ENCODE data around the gene CASQ2. TPM values are rescaled to one million over a fixed set of nuclear protein-coding genes. Genes with fewer than 3 reads are reported as not detected.

The CASQ2 gene
- total and polyA plus RNA-seq, 12 donors = 0.14 to 4.1 (median 0.34) TPM; not detected in 2

DNA sequence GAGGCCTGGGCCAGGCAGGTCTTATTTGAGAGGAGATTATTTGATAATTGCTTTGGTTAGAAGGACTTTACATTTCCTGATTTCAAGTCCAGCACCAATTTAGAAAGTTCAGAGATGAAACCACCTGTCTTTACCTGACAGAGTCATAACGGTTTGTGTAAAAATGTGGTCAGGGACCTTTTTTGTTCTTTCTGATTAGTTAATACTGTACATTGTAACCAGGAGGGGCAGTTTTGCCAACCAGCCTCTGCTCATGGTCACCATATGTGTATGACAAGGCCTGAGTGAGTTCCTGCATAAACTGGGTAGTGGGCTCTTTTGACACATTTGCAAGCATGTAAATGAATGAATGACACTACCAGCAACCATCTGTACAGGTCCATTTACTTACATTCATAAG is 70.9 kb downstream of the CASQ2 start:
- intact Hi-C loops (cut with DNase I) = no loop called here
- Histone ChIP-seq H3K27me3 (no peaks in the 10 kb centered on the region), H3K36me3 (replicated peaks in 1 of 2) (no peaks in the 10 kb centered on the region), H3K4me3 (no peak overlapping the region), H3K4me1 (replicated peaks in 1 of 2) (no peaks in the 10 kb centered on the region), H3K9me3 (replicated peaks in 1 of 3) (no peaks in the 10 kb centered on the region), H3K27ac (no peak overlapping the region)
- WGBS, 4 donors = 74 to 92% (median 86%) methylated on average over 1 of the region's 1 CpG
- TF ChIP-seq, protein P1, sequence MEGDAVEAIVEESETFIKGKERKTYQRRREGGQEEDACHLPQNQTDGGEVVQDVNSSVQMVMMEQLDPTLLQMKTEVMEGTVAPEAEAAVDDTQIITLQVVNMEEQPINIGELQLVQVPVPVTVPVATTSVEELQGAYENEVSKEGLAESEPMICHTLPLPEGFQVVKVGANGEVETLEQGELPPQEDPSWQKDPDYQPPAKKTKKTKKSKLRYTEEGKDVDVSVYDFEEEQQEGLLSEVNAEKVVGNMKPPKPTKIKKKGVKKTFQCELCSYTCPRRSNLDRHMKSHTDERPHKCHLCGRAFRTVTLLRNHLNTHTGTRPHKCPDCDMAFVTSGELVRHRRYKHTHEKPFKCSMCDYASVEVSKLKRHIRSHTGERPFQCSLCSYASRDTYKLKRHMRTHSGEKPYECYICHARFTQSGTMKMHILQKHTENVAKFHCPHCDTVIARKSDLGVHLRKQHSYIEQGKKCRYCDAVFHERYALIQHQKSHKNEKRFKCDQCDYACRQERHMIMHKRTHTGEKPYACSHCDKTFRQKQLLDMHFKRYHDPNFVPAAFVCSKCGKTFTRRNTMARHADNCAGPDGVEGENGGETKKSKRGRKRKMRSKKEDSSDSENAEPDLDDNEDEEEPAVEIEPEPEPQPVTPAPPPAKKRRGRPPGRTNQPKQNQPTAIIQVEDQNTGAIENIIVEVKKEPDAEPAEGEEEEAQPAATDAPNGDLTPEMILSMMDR (IDR thresholded peaks at IDR 0.05) = no peak
- no peak for TF ChIP-seq POLR2A (IDR thresholded peaks at IDR 0.05)
- DNase-seq = no peak

DNA sequence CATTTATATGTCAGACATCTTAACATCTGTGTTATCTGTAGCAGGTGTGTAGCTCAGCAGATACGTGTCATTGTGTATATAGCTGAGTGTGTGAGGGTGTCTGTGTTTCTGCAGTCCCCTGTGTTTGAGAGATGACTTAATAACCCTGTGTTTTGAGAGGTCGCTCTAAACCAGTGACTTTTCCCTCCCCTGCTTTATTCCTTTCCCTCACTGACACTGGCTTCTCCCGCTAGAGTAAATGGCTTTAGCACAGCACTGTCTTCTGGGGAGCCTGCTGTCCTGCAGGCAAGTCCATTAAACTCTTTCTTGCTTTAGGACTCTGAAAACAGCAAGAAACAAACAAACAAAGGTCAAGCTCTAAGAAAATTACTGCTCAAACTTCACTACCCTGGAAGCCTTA is 73.7 kb downstream of the CASQ2 start:
- WGBS, 4 donors = 91 to 97% (median 93%) methylated on average over 3 of the region's 3 CpGs

DNA sequence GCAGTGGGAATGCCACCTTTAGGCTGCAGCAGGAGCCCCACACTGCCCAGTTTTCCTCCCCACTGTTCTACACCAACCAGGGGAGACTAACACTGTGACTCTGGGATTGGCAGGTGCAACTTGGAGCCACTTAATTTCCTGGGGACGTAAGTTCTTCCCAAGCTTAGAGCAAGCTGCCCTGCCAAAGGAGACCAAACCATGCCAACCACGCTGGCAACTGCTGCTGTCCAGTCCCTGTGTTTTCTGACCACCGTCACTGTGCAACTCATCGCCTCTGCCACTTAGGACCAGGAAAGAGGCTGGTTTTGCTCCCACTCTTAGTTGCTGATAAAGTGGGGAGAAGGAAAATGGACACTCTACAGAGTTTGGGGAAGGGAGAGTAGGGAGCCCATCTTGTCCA is 76.3 kb downstream of the CASQ2 start:
- no peaks in the 10 kb centered on the region for H3K27me3 ChIP-seq
- H3K36me3 ChIP-seq (replicated peaks in 1 of 2) = peaks cover 0 to 16% of the 10 kb centered on the region in 2 donors

More for the DNA sequence above, 73.7 kb downstream of the CASQ2 start:
- intact Hi-C loops (cut with DNase I) = no loop called here
- no peak for DNase-seq
- Histone ChIP-seq H3K4me1 (replicated peaks in 1 of 2) (no peaks in the 10 kb centered on the region), H3K9me3 (replicated peaks in 1 of 3) (no peaks in the 10 kb centered on the region), H3K27me3 (no peaks in the 10 kb centered on the region), H3K27ac (no peak overlapping the region), H3K4me3 (no peak overlapping the region), H3K36me3 (replicated peaks in 1 of 2) (peaks cover 0 to 12% of the 10 kb centered on the region in 2 donors)
- TF ChIP-seq POLR2A (IDR thresholded peaks at IDR 0.05) = no peak
- TF ChIP-seq, protein P1 (IDR thresholded peaks at IDR 0.05) = no peak

DNA sequence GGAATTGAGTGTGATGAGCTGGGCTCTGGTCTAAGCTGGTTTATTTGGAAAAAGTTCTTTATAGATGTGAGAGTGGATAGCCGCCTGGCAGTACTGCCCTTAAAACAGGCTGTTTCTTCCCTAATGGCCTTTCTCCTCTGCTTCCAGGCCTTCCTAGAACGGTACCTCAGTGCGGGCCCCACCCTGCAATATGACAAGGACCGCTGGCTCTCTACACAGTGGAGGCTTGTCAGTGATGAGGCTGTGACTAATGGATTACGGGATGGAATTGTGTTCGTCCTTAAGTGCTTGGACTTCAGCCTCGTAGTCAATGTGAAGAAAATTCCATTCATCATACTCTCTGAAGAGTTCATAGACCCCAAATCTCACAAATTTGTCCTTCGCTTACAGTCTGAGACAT is 77.5 kb downstream of the CASQ2 start:
- Histone ChIP-seq H3K4me1 (replicated peaks in 1 of 2) (no peaks in the 10 kb centered on the region), H3K4me3 (no peak overlapping the region), H3K36me3 (replicated peaks in 1 of 2) (peaks cover 0 to 16% of the 10 kb centered on the region in 2 donors), H3K27me3 (no peaks in the 10 kb centered on the region), H3K9me3 (replicated peaks in 1 of 3) (no peaks in the 10 kb centered on the region), H3K27ac (no peak overlapping the region)
- TF ChIP-seq POLR2A (IDR thresholded peaks at IDR 0.05) = no peak
- TF ChIP-seq, protein P1 (IDR thresholded peaks at IDR 0.05) = no peak
- intact Hi-C loops (cut with DNase I) = no loop called here
- no peak for DNase-seq
- 88 to 96% (median 94%) methylated on average over 8 of the region's 8 CpGs for WGBS, 4 donors

More for the DNA sequence above, 76.3 kb downstream of the CASQ2 start:
- H3K4me3 ChIP-seq = no peak overlapping the region
- no peaks in the 10 kb centered on the region for H3K9me3 ChIP-seq (replicated peaks in 1 of 3)
- intact Hi-C loops (cut with DNase I) = no loop called here
- H3K4me1 ChIP-seq (replicated peaks in 1 of 2) = no peaks in the 10 kb centered on the region
- 90 to 100% (median 95%) methylated on average over 4 of the region's 4 CpGs for WGBS, 4 donors
- H3K27ac ChIP-seq = no peak overlapping the region
- TF ChIP-seq, protein P1 (IDR thresholded peaks at IDR 0.05) = no peak
- TF ChIP-seq POLR2A (IDR thresholded peaks at IDR 0.05) = no peak
- no peak for DNase-seq
